Right lobe of liver (tissue), 6 donors: Measurements from ENCODE around the gene ITPRIPL1. TPM values are rescaled to one million over a fixed set of nuclear protein-coding genes. Genes with fewer than 3 reads are reported as not detected.

Experiments
- ATAC-seq, 4 donors: fragments of 200-7000 bp; cut with Tn5 transposase; one replicate each; pipeline ENCODE4 v1.9.1; 2020; ENCODE audit warnings: mild to moderate bottlenecking in 4 of 4, moderate library complexity in 4 of 4
- DNase-seq, 3 donors: peaks; one replicate each; pipeline ENCODE4 v3.0.0-alpha.2; 2020
- H3K27ac ChIP-seq, 3 donors: fragments of 200-600 bp; one replicate each; pipeline ENCODE4 v1.8.0; 2022
- H3K27me3 ChIP-seq, 2 donors: fragments of 200-600 bp; one replicate each; pipeline ENCODE4 v1.8.0; 2022
- H3K36me3 ChIP-seq, 4 donors: fragments of 200-600 bp; sonication (generic) in 1 of 4; one replicate each; pipeline versions ENCODE4 v1.5.1 to v1.8.0; 2017 to 2022; ENCODE audit warnings: control low read depth in 1 of 4
- H3K4me1 ChIP-seq, 4 donors: fragments of 200-600 bp; sonication (generic) in 1 of 4; one replicate each; pipeline versions ENCODE4 v1.5.1 to v1.8.0; 2017 to 2022; ENCODE audit warnings: control low read depth in 1 of 4
- H3K4me3 ChIP-seq, 3 donors: fragments of 200-600 bp; one replicate each; pipeline ENCODE4 v1.8.0; 2022
- H3K9me3 ChIP-seq, 4 donors: fragments of 200-600 bp; sonication (generic) in 1 of 4; one replicate each; pipeline versions ENCODE4 v1.5.1 to v1.8.0; 2017 to 2022; ENCODE audit warnings: control low read depth in 1 of 4
- POLR2A ChIP-seq: fragments of 450-650 bp; IDR thresholded peaks from one replicate; pipeline ENCODE4 v1.6.1; 2017; ENCODE audit warnings: antibody characterized with exemption, mild to moderate bottlenecking
- WGBS: methylation state at CpG from one replicate; pipeline ENCODE4 v1.1.6; 2018; ENCODE audit warnings: low coverage, low lambda C conversion rate; ENCODE audit not compliant: insufficient coverage; ENCODE audit errors: missing lambda C conversion rate; 5-methylcytosine and 5-hydroxymethylcytosine counted together
- intact Hi-C, 2 donors: fragments of 100-400 bp; cut with DNase I; formaldehyde crosslinking; loops; one replicate each; pipeline versions ENCODE4 v1.11.2 to v1.14.1; 2022
- total RNA-seq, 6 experiments: library from RNA; depleted of rRNA in 2 of 6; stranded (reverse); fragments of >200 nt in 2 of 6; fragmentation: NEBNext Ultra II Directional in 3 of 6; extraction: Animal tissue kit (Norgen Biotek cat#: 25700) in 3 of 6; gene quantifications; one replicate each; pipeline versions ENCODE4 v1.1.0 to v1.2.4, GENCODE V29; 2016 to 2023
- TF ChIP-seq, protein P1 (sequence below), 4 donors: fragments of 200-600 bp in 3 of 4; fragments of 450-650 bp in 1 of 4; IDR thresholded peaks; one replicate each; pipeline versions ENCODE4 v1.5.1 to v1.8.0; 2016 to 2022; ENCODE audit warnings: antibody characterized with exemption in 4 of 4, mild to moderate bottlenecking in 2 of 4
- donor health status: DM: no; HTN: yes; CAD: no.
- donor health status: DM: no; HTN: no; CAD: no.
- donor health status: DM: no; HTN: no; CAD: no.
- donor health status: DM: no; HTN: yes; CAD: no.
- donor health status: DM: no; HTN: yes; CAD: no.

The ITPRIPL1 gene
- total RNA-seq, 6 experiments from 2014 or later = 0.15 to 1.2 (median 0.24) TPM

DNA sequence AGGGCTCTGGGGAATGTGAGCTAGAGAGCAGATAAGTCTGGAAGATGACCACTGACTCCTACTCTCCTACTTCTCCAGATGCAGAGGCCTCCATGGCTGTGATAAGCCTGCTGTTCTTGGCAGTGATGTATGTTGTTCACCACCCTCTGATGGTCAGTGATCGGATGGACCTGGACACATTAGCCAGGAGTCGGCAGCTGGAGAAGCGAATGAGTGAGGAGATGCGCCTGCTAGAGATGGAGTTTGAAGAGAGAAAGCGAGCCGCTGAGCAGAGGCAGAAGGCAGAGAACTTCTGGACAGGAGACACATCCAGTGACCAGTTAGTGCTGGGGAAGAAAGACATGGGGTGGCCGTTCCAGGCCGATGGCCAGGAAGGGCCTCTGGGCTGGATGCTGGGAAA, 1.4 kb downstream of the ITPRIPL1 start:
- no peaks in the 10 kb centered on the region for H3K36me3 ChIP-seq
- TF ChIP-seq POLR2A = no peak
- TF ChIP-seq, protein P1, sequence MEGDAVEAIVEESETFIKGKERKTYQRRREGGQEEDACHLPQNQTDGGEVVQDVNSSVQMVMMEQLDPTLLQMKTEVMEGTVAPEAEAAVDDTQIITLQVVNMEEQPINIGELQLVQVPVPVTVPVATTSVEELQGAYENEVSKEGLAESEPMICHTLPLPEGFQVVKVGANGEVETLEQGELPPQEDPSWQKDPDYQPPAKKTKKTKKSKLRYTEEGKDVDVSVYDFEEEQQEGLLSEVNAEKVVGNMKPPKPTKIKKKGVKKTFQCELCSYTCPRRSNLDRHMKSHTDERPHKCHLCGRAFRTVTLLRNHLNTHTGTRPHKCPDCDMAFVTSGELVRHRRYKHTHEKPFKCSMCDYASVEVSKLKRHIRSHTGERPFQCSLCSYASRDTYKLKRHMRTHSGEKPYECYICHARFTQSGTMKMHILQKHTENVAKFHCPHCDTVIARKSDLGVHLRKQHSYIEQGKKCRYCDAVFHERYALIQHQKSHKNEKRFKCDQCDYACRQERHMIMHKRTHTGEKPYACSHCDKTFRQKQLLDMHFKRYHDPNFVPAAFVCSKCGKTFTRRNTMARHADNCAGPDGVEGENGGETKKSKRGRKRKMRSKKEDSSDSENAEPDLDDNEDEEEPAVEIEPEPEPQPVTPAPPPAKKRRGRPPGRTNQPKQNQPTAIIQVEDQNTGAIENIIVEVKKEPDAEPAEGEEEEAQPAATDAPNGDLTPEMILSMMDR (IDR thresholded peaks at IDR 0.05) = no peak
- peaks cover 0 to 23% (median 0%) of the 10 kb centered on the region in 4 donors for H3K4me1 ChIP-seq
- DNase-seq (no peak), ATAC-seq (no peak)
- H3K9me3 ChIP-seq = no peaks in the 10 kb centered on the region
- H3K27ac ChIP-seq = no peak overlapping the region
- intact Hi-C loops = no loop called here
- no peak overlapping the region for H3K4me3 ChIP-seq
- no peaks in the 10 kb centered on the region for H3K27me3 ChIP-seq
- 100% methylated on average over 5 of the region's 8 CpGs for WGBS

DNA sequence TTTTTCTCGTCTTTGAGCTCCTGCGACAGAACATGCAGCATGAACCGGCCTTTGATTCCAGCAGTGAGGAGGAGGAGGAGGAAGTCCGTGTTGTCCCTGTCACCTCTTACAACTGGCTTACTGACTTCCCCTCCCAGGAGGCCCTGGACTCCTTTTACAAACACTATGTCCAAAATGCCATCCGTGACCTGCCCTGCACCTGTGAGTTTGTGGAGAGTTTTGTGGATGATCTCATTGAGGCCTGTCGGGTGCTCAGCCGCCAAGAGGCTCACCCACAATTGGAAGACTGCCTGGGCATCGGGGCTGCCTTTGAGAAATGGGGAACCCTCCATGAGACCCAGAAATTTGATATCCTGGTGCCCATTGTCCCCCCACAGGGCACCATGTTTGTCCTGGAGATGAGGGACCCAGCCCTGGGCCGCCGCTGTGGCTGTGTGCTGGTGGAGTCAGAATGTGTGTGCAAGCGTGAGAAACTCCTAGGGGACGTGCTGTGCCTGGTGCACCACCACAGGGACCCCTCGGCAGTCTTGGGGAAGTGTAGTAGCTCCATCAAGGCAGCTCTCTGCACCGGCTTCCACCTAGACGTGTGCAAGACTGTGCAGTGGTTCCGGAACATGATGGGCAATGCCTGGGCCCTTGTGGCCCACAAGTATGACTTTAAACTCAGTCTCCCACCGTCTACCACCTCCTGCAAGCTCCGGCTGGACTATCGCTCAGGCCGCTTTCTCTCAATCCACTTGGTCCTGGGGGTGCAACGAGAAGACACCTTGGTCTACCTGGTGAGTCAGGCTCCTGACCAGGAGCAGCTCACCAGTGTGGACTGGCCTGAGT, 2.1 kb downstream of the ITPRIPL1 start:
- intact Hi-C loops = no loop called here
- Histone ChIP-seq H3K36me3 (no peaks in the 10 kb centered on the region), H3K27ac (no peak overlapping the region), H3K9me3 (no peaks in the 10 kb centered on the region), H3K4me3 (no peak overlapping the region), H3K27me3 (no peaks in the 10 kb centered on the region), H3K4me1 (peaks cover 0 to 18% (median 0%) of the 10 kb centered on the region in 4 donors)
- 75% methylated on average over 1 of the region's 21 CpGs for WGBS
- TF ChIP-seq, protein P1 (IDR thresholded peaks at IDR 0.05) = no peak
- TF ChIP-seq POLR2A = no peak
- ATAC-seq (no peak), DNase-seq (peak in 1 of 3 donors; percentile 31)

DNA sequence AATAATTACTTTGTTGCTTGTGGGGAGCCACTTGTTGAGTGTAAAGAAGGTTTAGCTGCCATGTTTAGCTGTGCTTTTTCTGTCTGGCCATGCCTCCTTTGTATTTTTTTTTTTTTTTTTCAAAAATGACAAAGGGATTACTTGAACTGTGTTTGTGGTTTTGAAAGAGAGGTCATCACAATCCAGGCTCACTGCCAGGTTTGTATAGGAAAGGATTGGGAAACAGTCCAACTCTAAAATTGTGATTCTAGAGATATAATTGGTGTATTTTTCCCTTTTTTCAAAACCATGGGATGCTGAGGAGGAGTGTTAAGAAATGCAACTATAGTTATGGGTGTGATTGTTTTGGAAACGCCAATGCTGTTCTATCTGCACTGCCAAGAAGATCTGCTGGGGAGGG, 4.3 kb downstream of the ITPRIPL1 start:
- ATAC-seq (peak in 1 of 4 donors; percentile 61), DNase-seq (no peak)
- Histone ChIP-seq H3K27me3 (no peaks in the 10 kb centered on the region), H3K4me1 (peaks cover 0 to 18% (median 0%) of the 10 kb centered on the region in 4 donors), H3K36me3 (no peaks in the 10 kb centered on the region), H3K27ac (peak overlapping the region in 1 of 3 donors; percentile 31), H3K4me3 (no peak overlapping the region), H3K9me3 (no peaks in the 10 kb centered on the region)
- 33% methylated on average over 1 of the region's 1 CpG for WGBS
- intact Hi-C loops = no loop called here
- TF ChIP-seq, protein P1 (IDR thresholded peaks at IDR 0.05) = no peak
- no peak for TF ChIP-seq POLR2A

DNA sequence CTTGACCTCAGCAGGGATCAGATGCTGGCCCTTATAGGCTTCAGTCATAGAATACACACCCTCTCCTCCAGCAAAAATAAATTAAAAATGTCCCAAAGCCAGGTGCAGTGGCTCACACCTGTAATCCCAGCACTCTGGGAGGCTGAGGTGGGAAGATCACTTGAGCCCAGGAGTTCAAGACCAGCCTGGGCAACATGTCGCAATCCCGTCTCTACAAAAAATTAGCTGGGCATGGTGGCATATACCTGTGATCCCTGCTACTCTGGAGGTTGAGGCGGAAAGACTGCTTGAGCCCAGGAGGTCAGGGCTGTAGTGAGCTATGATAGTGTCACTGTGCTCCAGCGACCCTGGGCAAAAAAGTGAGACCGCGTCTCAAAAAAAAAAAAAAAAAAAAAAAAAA, 4.8 kb downstream of the ITPRIPL1 start:
- Histone ChIP-seq H3K9me3 (no peaks in the 10 kb centered on the region), H3K27ac (peak overlapping the region in 1 of 3 donors; percentile 31), H3K27me3 (no peaks in the 10 kb centered on the region), H3K36me3 (no peaks in the 10 kb centered on the region), H3K4me3 (no peak overlapping the region), H3K4me1 (peaks cover 0 to 21% (median 1%) of the 10 kb centered on the region in 4 donors)
- intact Hi-C loops = no loop called here
- TF ChIP-seq, protein P1 (IDR thresholded peaks at IDR 0.05) = no peak
- no peak for TF ChIP-seq POLR2A
- ATAC-seq (peak in 1 of 4 donors; percentile 17), DNase-seq (no peak)
- WGBS = no CpG with 5 or more reads among the region's 6 CpGs
